ENCODE measurements around the gene PRC1.

Gene PRC1

GRCh38 chr15:90994417-90995311 lies at the start of gene PRC1:
TSS of gene PRC1 (minus strand) at chr15:90994535. CDS start at chr15:90994417, 118 bp downstream.
- intact Hi-C loops (cut with micrococcal nuclease): loop anchor here (1.0 to 2.0 kb wide), 2 partner anchors 28 to 40 kb away; partner anchors contain the start of genes RCCD1 and VPS33B
- Mint-ChIP-seq H3K36me3 (ENCODE audit: low read depth) (peaks cover 33% of the 10 kb centered on the region), H3K4me3 (peak within 1 kb of the TSS; percentile 100)

DNA sequence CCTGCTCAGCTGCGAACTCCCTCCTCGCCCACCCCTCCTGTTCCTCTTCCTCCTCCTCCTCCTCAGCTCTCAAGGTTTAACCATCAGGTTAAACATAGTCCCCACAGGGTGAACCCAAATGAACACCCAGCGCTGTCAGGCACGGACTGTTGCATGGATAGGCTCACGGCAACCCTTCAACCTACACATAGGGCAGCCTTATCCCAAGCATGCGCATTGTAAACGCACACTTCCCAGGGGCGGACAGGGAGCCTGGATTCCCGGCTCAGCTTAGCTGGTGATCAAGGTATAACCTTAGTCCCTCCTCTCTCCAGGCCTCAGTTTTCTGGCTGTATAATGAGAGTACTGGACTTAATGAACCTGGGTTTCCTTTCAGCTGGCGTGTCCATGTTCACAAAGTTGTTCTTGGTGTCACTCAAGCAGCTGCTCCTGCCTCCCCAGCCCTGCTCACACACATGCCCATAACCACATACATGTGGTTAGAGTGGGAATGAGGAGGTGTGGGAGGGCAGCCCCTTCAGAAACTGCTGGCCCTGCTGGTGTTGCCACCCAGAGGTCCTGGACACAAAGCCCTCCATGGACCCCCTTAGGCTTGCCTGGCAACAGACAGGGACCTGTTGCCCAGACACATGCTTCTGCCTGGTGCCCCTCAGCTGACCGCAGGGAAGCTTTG lies 49.0 kb upstream of the PRC1 start:
- Mint-ChIP-seq H3K36me3 (ENCODE audit: low read depth) (no peaks in the 10 kb centered on the region), H3K4me1 (ENCODE audit: low read depth) (peaks cover 5% of the 10 kb centered on the region), H3K4me3 (no peak overlapping the region), H3K27ac (no peak overlapping the region), H3K27me3 (no peaks in the 10 kb centered on the region), H3K9me3 (peaks cover 7% of the 10 kb centered on the region)
- intact Hi-C loops (cut with micrococcal nuclease): no loop called here

More at GRCh38 chr15:90994417-90995311, at the start of gene PRC1:
- no peaks in the 10 kb centered on the region for H3K9me3 Mint-ChIP-seq
- no peaks in the 10 kb centered on the region for H3K27me3 Mint-ChIP-seq
- H3K27ac Mint-ChIP-seq: peak within 1 kb of the TSS; percentile 96
- peaks cover 13% of the 10 kb centered on the region for H3K4me1 Mint-ChIP-seq (ENCODE audit: low read depth)

DNA sequence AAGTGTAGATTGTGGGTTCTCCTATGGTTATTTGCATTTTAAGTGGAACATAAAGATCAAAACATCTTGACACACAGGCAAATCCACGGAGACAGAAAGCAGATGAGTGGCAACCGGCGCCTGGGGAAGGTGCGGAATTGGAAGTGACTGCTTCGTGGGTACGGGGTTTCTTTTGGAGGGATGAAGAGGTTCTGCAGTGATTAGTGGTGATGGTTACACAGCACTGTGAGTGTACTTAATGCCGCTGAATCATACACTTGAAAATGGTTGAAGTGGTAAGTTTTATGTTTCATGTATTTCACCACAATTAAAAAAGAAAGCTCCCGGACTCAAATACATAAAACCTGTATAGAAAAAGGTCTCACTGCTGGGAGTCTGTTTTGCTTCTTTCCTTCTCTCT lies 46.5 kb upstream of the PRC1 start:
- intact Hi-C loops (cut with micrococcal nuclease): no loop called here
- Mint-ChIP-seq H3K4me3 (no peak overlapping the region), H3K4me1 (ENCODE audit: low read depth) (no peaks in the 10 kb centered on the region), H3K27me3 (peaks cover 5% of the 10 kb centered on the region), H3K9me3 (no peaks in the 10 kb centered on the region), H3K36me3 (ENCODE audit: low read depth) (no peaks in the 10 kb centered on the region), H3K27ac (no peak overlapping the region)

DNA sequence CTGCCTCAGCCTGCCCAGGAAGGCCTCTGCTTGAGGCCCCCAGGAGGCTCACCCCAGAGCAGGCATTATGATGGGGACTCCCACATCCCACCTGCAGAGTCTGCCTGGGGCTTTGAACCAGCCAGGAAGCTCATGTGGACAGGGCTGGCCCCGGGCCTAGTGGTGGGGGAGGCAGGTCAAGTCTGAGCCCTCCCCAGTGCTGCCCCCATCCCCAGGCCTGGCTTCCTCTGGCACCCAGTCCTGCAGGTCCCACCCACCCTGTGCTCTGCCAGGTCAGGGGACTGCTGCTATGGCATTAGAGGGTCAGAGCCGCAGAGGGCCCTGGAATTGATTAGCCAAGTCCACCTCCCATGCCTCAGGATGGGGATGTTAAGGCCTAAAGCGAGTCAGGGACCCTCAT lies 45.7 kb upstream of the PRC1 start:
- intact Hi-C loops (cut with micrococcal nuclease): no loop called here

DNA sequence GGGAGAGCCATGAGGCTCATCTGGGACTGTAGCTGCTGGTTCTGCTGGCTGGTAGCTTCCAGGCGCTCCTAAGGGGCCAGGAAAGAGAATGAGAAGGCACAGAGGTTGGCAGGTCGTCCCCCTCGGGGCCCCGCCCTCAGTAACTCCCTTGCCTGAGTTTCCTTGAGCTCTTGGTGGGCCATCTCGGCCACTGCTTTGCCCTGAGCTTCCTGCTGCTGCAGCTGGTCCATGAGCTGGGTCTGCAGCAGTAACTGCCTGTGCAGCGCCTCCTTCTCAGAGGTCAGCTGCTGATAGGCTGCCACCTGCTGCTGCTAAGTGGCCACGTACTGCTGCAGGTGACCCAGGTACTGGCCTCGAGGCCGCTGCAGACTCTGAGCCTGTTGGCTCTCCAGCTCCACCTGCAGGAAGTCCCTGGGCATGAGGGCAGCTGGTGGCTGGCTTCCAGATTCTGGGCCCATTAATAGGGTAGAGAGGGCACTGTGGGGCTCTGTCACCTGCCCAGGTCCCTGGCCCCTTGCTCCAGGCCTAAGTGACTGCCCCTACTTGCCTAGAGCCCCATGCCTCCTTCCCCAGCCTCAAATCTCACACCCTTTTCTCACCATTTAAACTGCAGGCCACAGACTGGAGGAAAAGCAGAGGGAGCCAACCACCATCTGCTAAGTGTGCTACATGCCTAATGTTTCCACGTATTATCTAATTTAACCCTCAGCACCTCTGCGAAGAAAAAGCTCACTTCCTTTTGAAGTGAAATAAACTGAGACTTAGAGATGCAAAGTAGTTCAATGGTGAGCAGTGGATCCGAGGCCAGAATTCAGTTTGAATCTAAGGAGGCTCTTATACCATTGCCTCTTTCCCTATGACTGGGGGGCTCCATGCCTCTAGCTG lies 38.8 kb upstream of the PRC1 start:
- peaks cover 6% of the 10 kb centered on the region for H3K4me1 Mint-ChIP-seq (ENCODE audit: low read depth)
- H3K27me3 Mint-ChIP-seq: peaks cover 21% of the 10 kb centered on the region
- no peak overlapping the region for H3K27ac Mint-ChIP-seq
- intact Hi-C loops (cut with micrococcal nuclease): loop anchor here (5.0 kb wide), 1 partner anchor 76 kb away; no protein-coding TSS in a partner anchor
- no peak overlapping the region for H3K4me3 Mint-ChIP-seq
- no peaks in the 10 kb centered on the region for H3K9me3 Mint-ChIP-seq
- H3K36me3 Mint-ChIP-seq (ENCODE audit: low read depth): no peaks in the 10 kb centered on the region

More for the DNA sequence above, 45.7 kb upstream of the PRC1 start:
- H3K9me3 Mint-ChIP-seq: no peaks in the 10 kb centered on the region
- H3K36me3 Mint-ChIP-seq (ENCODE audit: low read depth): no peaks in the 10 kb centered on the region
- H3K27ac Mint-ChIP-seq: no peak overlapping the region
- no peaks in the 10 kb centered on the region for H3K4me1 Mint-ChIP-seq (ENCODE audit: low read depth)
- H3K27me3 Mint-ChIP-seq: peaks cover 6% of the 10 kb centered on the region
- no peak overlapping the region for H3K4me3 Mint-ChIP-seq

GRCh38 chr15:91031796-91032195 lies 37.5 kb upstream of the PRC1 start:
- Mint-ChIP-seq H3K27ac (no peak overlapping the region), H3K27me3 (peaks cover 18% of the 10 kb centered on the region), H3K4me3 (no peak overlapping the region), H3K4me1 (ENCODE audit: low read depth) (peaks cover 6% of the 10 kb centered on the region), H3K9me3 (no peaks in the 10 kb centered on the region), H3K36me3 (ENCODE audit: low read depth) (no peaks in the 10 kb centered on the region)
- intact Hi-C loops (cut with micrococcal nuclease): loop anchor here (5.0 kb wide), 1 partner anchor 74 kb away; no protein-coding TSS in a partner anchor

GRCh38 chr15:91027677-91028076 lies 33.3 kb upstream of the PRC1 start:
- Mint-ChIP-seq H3K4me1 (ENCODE audit: low read depth) (no peaks in the 10 kb centered on the region), H3K36me3 (ENCODE audit: low read depth) (no peaks in the 10 kb centered on the region), H3K4me3 (no peak overlapping the region), H3K27ac (no peak overlapping the region), H3K9me3 (no peaks in the 10 kb centered on the region), H3K27me3 (peaks cover under 1% of the 10 kb centered on the region)
- intact Hi-C loops (cut with micrococcal nuclease): no loop called here

DNA sequence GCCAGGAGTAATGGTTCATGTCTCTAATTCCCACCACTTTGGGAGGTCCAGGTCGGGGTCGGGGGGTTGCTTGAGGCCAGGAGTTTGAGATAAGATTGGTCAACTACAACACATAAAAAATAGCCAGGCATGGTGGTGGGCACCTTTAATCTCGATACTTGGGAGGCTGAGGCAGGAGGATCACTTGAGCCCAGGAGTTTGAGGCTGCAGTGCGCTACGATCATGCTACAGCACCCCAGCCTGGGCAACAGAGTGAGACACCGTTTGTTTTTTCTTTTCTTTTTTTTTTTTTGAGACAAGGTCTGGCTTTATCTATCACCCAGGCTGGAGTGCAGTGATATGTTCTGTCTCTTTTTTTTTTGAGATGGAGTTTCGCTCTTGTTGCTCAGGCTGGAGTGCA lies 29.4 kb upstream of the PRC1 start:
- Mint-ChIP-seq H3K36me3 (ENCODE audit: low read depth) (peaks cover 18% of the 10 kb centered on the region), H3K4me1 (ENCODE audit: low read depth) (peaks cover 27% of the 10 kb centered on the region), H3K27me3 (no peaks in the 10 kb centered on the region), H3K9me3 (no peaks in the 10 kb centered on the region), H3K27ac (no peak overlapping the region), H3K4me3 (no peak overlapping the region)
- intact Hi-C loops (cut with micrococcal nuclease): no loop called here

DNA sequence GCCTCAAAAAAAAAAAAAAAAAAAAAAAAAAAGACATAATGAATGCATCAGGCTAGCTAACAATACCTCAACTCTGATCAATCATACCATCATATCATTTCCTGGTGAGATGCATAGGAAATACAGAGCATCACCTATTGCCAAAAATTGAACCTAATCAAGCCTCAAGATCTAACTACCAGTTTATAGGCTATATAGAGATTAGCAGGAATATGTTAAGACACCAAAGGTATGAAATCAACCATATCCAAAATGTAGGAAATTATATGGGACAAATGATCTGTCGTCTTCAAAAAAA lies 28.4 kb upstream of the PRC1 start:
- Mint-ChIP-seq H3K9me3 (no peaks in the 10 kb centered on the region), H3K27me3 (no peaks in the 10 kb centered on the region), H3K36me3 (ENCODE audit: low read depth) (peaks cover 26% of the 10 kb centered on the region), H3K4me3 (peak overlapping the region; percentile 92), H3K27ac (peak overlapping the region; percentile 96), H3K4me1 (ENCODE audit: low read depth) (peaks cover 35% of the 10 kb centered on the region)
- intact Hi-C loops (cut with micrococcal nuclease): loop anchor here (1.0 kb wide), 1 partner anchor 28 kb away; the partner anchor contains the start of gene PRC1

- Mint-ChIP-seq H3K36me3 (ENCODE audit: low read depth) (peaks cover 32% of the 10 kb centered on the region), H3K4me1 (ENCODE audit: low read depth) (peaks cover 36% of the 10 kb centered on the region), H3K27ac (peak within 1 kb of the TSS; percentile 96), H3K27me3 (no peaks in the 10 kb centered on the region), H3K4me3 (peak within 1 kb of the TSS; percentile 92), H3K9me3 (no peaks in the 10 kb centered on the region)
- intact Hi-C loops (cut with micrococcal nuclease): loop anchor here (1.0 kb wide), 1 partner anchor 28 kb away; the partner anchor contains the start of gene PRC1
These were observed 27.9 kb upstream of the PRC1 start, which contains the start of gene VPS33B for GRCh38 chr15:91022075-91022831. TSS of gene VPS33B (minus strand) at chr15:91022594. CDS start at chr15:91022249, 345 bp downstream.

DNA sequence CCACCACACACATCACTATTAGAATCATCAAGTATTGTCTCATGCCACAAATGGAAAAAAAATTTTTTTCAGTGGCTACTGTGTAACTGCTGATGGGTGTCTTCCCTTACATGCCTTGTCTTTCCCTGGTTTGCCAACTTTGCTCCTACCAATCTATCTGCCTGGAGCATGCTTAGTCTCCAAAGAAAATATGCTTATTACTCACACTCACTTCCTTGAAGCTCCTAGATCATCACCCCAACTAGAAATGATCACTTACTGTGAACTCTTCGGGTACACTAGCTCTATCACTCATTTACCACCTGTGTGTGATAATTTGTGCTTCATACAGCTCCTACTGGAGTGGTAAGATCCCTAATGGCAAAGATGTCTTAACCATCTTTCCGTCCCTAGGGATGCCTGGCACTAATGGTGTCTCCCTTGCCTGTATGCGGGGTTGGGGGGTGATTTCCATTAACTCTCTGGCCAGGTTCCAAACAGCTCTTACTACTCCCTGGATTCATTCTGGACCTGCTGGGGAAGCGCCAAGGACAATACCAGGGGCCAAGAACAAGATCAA lies 27.3 kb upstream of the PRC1 start:
- intact Hi-C loops (cut with micrococcal nuclease): loop anchor here (1.0 kb wide), 1 partner anchor 27 kb away; the partner anchor contains the start of gene PRC1
- Mint-ChIP-seq H3K36me3 (ENCODE audit: low read depth) (peaks cover 38% of the 10 kb centered on the region), H3K27ac (peak overlapping the region; percentile 96), H3K27me3 (no peaks in the 10 kb centered on the region), H3K9me3 (no peaks in the 10 kb centered on the region), H3K4me1 (ENCODE audit: low read depth) (peaks cover 36% of the 10 kb centered on the region), H3K4me3 (peak overlapping the region; percentile 92)

- Mint-ChIP-seq H3K27me3 (no peaks in the 10 kb centered on the region), H3K36me3 (ENCODE audit: low read depth) (peaks cover 62% of the 10 kb centered on the region), H3K4me3 (no peak overlapping the region), H3K27ac (peak overlapping the region; percentile 6), H3K9me3 (no peaks in the 10 kb centered on the region), H3K4me1 (ENCODE audit: low read depth) (peaks cover 36% of the 10 kb centered on the region)
- intact Hi-C loops (cut with micrococcal nuclease): no loop called here
These were observed 23.8 kb upstream of the PRC1 start for GRCh38 chr15:91018158-91018557.

All from dendritic cell treated with granulocyte-macrophage colony-stimulating factor and Interleukin-4, amounts not matched to agents 40 ng/mL and 50 ng/mL, for 4 days (primary cell).